GM12892 (cell line): ENCODE data around the gene KITLG.

Experiments
- DNase-seq: peaks from one replicate; pipeline ENCODE4 v3.0.0; 2011; ENCODE audit not compliant: insufficient read length
- FAIRE-seq: peaks from 2 replicates; lab custom pipeline; 2011; peaks lifted over from hg19 to GRCh38; lab: Jason Lieb, UNC
- POLR2A ChIP-seq: IDR thresholded peaks from 2 replicates; pipeline ENCODE4 v1.6.1; 2011; ENCODE audit warnings: low read depth, low read length, control low read depth
- POLR2AphosphoS5 ChIP-seq: IDR thresholded peaks from 2 replicates; pipeline ENCODE4 v1.6.1; 2011; ENCODE audit warnings: low read depth, low read length, control low read depth
- TAF1 ChIP-seq: IDR thresholded peaks from 2 replicates; pipeline ENCODE4 v1.6.1; 2011; ENCODE audit warnings: low read depth, mild to moderate bottlenecking, control low read depth, low read length, borderline replicate concordance

Gene KITLG

DNA sequence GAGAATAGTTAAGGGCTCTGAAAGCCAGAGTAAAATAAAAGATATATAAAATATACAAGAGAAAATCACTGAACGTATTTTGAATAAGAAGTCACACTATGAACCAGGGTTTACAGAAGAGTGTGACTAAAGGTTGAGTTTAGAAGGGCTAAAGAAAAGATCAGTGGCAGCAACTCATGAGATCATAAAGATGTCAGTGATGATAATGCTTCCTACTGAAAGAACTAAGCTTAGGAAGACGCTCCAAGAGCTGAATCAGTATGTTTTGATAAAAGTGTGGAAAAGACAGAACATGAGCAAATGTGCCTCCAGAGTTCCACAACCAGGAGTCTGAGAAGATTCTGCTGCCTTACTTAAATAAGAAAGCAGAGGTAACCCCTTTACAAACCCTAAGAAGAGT, 74.6 kb downstream of the KITLG start:
- DNase-seq = no peak
- FAIRE-seq = no peak
- no peak for TF ChIP-seq POLR2AphosphoS5
- TF ChIP-seq TAF1 = no peak
- no peak for TF ChIP-seq POLR2A

DNA sequence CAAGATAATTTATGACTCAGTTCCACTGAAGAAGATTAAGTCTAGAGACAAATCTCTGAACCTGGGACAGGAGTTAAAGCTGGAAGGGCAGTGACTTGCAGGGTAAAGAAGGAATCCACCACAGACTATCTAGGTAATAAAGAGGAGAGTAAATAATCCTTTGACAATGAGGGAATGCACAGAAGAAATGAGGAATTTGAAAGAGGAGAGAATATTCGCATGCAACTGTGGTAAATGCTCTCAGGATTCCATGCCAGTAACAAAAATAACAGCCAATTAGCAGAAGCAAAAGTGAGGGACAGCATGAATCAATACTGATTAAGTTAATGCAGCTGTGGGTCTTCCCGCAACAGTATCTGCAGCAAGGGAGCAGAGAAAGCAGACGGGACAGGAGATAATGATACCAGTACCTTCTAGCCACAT, 77.0 kb downstream of the KITLG start:
- TF ChIP-seq POLR2AphosphoS5 = no peak
- no peak for TF ChIP-seq TAF1
- TF ChIP-seq POLR2A = no peak
- FAIRE-seq = no peak

DNA sequence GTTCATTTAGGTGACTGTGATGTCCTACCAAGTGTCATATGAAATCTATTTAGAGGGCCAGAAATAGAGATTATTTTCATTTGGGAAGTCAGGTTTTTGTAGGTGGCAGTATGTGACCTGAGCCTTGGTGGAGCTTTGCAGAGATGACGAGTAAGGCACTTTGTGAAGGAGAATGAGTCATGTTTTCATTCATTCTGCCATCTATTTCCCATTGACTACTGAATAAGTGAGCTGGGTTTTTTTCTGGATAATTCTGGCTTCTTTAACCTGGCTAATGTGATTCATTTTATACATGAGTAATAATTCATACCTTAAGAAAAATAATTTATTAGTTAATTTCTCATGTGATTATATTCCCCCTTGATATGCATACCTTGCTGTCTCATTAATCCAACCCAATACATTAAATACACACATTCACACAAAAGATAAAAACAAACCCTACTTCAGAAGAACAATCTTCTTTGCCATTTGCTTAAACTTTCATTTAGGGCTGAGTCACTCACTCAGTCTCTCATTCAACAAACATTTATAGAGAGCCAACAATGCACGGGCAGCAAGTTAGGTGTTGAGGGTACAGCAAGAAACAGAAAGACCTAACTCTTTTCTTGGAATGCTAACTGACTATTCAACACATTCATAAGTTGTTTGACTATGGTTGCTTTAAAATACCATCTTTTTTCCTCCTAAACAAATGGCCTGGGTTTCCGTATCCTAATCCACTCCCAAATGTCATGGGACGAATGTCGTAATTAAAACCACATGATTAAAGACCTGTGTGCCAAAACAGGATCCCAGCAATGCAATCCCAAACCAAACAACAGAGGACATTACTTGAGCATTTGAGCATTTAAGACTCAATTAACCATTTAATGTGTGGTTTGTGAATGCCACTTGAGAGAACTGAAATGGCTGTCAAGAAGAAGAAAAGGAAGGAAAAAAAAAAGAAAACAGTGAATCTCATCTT, 78.0 kb downstream of the KITLG start:
- DNase-seq = no peak
- peak; percentile 30 for FAIRE-seq
- TF ChIP-seq POLR2AphosphoS5 = no peak
- no peak for TF ChIP-seq TAF1
- no peak for TF ChIP-seq POLR2A

More for the DNA sequence above, 77.0 kb downstream of the KITLG start:
- DNase-seq = no peak

DNA sequence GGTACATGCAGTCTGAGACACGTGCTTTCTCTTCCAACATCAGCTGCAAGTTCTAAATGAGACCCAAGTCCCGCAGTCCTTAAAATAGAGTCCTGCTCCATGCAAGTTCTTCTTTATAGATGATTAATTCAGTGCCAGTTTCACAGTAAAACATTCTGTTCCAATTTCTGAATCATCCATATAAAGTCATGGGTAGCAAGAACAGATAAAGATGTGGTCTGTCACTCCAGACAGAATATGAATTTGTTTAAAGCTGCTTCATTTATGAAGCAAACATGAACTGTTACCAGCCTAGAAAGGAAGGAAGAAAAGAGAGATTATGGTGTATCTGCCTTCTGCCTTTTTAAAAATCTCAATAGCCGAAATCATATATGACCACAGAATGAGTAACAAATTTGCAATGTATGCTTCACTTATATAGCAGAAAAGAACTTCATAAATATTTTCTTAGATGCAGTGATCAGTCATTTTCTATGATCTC, 83.3 kb downstream of the KITLG start:
- TF ChIP-seq POLR2A = no peak
- FAIRE-seq = no peak
- DNase-seq = no peak

DNA sequence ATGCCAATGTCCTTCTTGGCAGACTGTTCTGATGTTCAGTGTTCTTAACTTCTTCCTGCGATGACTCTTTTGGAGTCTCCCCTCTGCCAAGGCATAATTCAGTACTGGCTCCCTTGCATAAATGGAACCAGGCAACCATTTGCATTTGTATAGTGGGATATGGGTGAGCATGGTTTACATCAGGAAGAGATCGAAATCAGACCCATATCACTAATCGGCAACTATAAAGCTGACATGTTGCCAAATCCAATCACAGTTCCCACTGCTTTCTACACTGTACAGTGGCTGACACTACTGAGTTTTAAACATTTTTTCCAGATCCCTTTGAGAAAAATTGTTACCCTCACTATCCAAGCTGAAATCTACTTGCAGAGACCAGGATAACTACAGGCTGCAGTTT, 83.8 kb downstream of the KITLG start:
- FAIRE-seq (no peak), DNase-seq (no peak)
- TF ChIP-seq TAF1 = no peak

DNA sequence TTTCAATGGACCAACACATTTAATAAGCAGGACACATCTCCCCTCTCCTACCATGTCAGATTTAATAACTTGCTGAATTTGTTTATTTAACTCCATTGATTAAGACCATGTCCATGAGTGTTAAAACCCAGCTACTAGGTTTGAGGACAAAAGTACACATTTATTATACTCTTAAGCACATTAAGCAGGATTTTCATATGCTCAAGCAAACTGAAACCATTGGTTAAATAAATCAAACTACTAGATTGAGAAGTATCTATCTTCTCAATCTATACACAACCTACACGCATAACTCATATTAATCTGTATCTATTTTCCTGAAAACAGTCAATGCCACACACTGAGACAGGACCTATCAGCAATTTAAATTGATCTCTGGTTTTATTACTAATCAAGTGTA, 85.2 kb downstream of the KITLG start:
- FAIRE-seq = no peak
- DNase-seq = no peak

DNA sequence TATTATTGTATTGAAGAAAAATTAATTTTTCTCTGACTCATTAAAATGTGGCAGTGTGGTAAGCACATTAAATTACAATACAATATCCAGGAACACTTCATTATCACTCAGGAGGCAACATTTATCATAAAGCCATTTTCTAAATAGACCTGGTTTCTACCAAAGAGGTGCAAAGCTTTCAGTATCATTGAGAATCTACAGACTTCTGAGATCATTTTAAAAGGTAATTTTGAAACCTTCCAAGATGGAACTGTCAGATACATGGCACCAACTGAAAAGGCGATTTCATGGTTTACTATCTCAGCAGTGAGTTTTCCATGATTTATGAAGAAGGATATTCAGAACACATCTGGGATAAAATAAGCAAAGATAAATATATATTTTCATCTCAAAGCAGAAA, 85.8 kb downstream of the KITLG start:
- DNase-seq = no peak
- no peak for FAIRE-seq
- TF ChIP-seq TAF1 (no peak), POLR2AphosphoS5 (no peak), POLR2A (no peak)

More for the DNA sequence above, 85.2 kb downstream of the KITLG start:
- no peak for TF ChIP-seq POLR2A
- no peak for TF ChIP-seq TAF1
- no peak for TF ChIP-seq POLR2AphosphoS5

DNA sequence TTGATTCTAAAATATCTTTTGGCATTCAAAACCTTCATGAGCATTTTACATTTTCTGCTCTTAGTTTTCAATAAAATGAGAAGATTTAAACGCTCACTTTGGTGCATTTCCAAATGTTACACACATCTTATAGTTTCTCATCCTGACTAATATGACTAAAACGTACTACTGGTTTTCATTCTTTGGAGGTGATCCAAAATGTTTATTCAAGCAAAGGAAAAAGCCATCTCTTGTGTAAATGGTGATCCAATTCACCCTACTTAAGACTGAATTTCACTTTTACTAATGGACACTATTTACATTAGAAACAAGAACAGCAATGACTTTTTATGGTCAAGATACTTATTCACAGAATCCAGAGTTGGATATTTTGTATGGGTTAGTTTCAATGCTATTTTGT, 86.6 kb downstream of the KITLG start:
- DNase-seq (no peak), FAIRE-seq (no peak)
- no peak for TF ChIP-seq POLR2AphosphoS5
- TF ChIP-seq TAF1 = no peak

DNA sequence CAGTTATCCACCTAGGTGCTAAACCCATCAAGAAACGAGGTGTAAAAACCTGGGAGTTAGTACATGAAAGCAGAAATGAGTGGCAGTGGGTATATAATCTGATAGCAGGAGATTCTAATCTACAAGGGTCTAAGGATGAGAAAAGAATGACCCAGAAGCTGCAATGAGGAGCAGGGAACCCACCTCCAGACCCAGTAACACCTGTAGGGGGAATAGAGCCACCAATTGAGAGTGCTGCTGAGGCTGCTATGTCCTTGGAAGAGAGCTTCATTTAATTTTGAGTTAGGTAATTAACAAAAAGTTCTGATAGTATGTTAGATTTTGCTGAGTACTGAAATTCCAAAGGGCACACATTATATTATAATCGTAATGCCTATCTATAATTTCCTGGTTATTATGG, 89.8 kb downstream of the KITLG start:
- no peak for FAIRE-seq
- DNase-seq = no peak
- TF ChIP-seq POLR2A = no peak
- TF ChIP-seq TAF1 = no peak
- TF ChIP-seq POLR2AphosphoS5 = no peak

DNA sequence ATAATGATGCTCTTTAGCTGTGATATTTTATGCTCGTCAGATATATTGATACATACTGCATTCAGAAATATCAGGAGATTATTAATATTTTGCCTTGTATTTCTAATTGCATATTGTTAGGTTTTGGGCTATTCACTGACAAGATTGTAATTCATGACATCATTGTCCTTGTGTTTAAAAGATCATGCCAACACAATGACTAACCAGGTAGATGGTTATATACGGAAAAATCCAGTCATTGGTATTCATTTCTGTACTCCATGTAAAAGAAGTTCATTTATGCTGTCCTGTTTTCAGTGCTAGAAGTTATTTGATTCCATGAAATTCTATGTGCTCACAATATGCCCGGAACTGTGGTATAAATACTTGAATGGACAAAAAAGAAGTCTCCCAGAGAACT, 107.5 kb downstream of the KITLG start:
- DNase-seq (no peak), FAIRE-seq (no peak)

DNA sequence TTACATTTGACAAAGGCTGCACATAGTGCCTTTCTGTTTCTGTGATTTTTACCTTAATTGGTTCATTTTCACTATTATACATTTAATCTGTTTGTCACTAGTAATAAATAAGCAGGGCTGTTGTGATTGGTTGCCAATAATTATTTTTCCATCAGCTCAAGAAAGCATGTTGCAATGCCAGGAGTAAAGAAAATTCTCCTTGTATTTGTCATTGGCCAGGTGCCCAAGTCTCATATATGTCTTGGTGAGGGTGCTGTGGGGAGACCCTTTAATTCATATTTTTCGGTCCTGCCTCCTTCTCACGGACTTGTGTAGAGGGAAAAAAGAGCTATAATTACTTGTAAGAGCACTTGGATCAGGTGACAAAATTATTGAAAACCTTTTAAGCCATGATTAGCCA, 108.0 kb downstream of the KITLG start:
- no peak for FAIRE-seq
- TF ChIP-seq POLR2A (no peak), TAF1 (no peak), POLR2AphosphoS5 (no peak)
- no peak for DNase-seq

More for the DNA sequence above, 107.5 kb downstream of the KITLG start:
- TF ChIP-seq TAF1 (no peak), POLR2AphosphoS5 (no peak), POLR2A (no peak)
